SHP77 treated with DMSO at 0.1 percent for 48 hours (cell line): ENCODE results near the gene KRTAP1-3.
"Not testable (repeated sequence)": the region's sequence is repeated elsewhere in the genome, so short reads cannot be mapped to it uniquely, and the experiment has no call there.

Experiments used
- DNase-seq: peaks from one replicate; lab custom pipeline; 2025; lab: John Stamatoyannopoulos, UW

The KRTAP1-3 gene

DNA sequence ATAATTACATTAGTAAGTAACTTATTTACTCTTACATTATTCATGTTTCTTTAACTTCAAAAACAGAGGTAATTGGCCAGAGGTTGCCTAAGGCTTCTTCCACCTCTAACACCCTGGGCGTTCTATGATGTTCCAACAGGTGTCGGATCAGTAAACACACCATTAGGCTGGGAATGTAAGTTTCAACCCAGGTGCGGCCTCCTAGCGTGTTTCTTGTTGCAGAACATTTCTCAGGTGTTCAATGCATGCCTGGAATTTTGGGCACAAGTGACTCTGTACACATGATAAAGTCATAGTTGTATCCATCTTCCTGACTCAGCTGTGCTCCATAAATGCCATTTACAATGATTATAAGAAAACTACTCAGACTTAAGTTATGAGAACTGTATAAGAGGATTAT is 19.4 kb upstream of the KRTAP1-3 start:
- no peak for DNase-seq

GRCh38 chr17:41052566-41052965 is 17.9 kb upstream of the KRTAP1-3 start:
- DNase-seq = no peak

GRCh38 chr17:41049110-41049509 is 14.4 kb upstream of the KRTAP1-3 start:
- DNase-seq = no peak

GRCh38 chr17:41048441-41048840 is 13.8 kb upstream of the KRTAP1-3 start:
- DNase-seq = no peak

DNA sequence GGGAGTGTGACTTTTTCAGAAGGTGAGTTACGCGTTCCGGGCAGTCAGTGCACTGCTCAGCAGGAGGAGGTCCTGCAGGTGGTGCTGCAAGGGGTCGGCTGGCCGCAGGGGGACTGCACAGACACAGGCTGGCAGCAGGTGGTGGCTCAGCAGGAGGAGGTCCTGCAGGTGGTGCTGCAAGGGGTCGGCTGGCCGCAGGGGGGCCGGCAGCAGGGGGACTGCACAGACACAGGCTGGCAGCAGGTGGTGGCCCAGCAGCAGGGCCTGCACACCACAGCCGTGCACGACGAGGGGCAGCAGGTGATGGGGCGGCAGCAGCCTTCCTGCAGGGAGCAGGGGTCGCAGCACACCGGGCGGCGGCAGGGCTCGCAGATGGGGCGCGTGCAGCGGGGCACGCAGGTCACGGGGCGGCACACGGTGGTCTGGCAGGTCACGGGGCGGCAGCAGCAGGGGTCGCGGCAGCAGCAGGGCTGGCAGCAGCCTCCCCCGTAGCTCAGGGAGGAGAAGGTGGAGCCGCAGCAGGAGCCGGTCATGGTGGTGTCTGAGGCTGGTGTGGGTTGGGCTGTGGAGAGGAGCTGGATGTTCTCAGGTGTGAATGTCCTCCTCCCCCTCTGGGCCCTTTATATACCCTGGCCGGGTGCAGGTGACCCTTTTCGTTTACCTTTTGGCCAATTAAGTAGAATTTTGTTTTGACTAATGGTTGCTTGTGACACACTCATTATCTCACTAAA is 12.2 kb upstream of the KRTAP1-3 start, which contains the start of gene KRTAP2-1:
TSS of gene KRTAP2-1 (minus strand) at position 582 of the 731 bp plus-strand sequence. CDS start at position 533, 49 bp downstream.
- DNase-seq = not testable (repeated sequence)

DNA sequence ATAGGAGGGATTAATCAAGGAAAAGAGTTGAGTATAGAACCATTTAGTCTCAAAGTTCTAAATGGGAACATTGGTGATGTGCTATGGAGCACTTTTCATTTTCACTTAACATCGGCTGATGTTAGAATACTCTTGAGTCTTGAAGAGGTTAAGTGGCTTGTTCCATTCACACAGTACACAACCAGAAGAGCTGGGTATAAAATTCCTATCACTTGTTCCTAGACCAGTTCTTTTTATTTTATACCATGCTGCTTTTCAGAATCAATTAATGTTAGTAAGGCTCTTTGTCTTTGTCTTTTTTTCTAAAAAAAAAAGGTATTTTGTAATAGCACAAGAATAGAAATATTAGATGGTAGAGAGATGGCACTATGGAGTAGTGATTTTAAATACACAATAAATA is 8.3 kb upstream of the KRTAP1-3 start:
- no peak for DNase-seq

GRCh38 chr17:41040783-41041571 is 6.3 kb upstream of the KRTAP1-3 start, which contains the start of gene KRTAP1-1:
Gene KRTAP1-1 (minus strand): TSS chr17:41041450. CDS start chr17:41041397, 53 bp downstream.
- not testable (repeated sequence) for DNase-seq

- DNase-seq = no peak
Observed at GRCh38 chr17:41037853-41038350, 3.2 kb upstream of the KRTAP1-3 start.

GRCh38 chr17:41029633-41030245 is 4.9 kb downstream of the KRTAP1-3 start, which contains the start of gene KRTAP1-4:
Gene KRTAP1-4 (minus strand): TSS chr17:41030195. CDS start chr17:41030078, 117 bp downstream.
- no peak for DNase-seq

DNA sequence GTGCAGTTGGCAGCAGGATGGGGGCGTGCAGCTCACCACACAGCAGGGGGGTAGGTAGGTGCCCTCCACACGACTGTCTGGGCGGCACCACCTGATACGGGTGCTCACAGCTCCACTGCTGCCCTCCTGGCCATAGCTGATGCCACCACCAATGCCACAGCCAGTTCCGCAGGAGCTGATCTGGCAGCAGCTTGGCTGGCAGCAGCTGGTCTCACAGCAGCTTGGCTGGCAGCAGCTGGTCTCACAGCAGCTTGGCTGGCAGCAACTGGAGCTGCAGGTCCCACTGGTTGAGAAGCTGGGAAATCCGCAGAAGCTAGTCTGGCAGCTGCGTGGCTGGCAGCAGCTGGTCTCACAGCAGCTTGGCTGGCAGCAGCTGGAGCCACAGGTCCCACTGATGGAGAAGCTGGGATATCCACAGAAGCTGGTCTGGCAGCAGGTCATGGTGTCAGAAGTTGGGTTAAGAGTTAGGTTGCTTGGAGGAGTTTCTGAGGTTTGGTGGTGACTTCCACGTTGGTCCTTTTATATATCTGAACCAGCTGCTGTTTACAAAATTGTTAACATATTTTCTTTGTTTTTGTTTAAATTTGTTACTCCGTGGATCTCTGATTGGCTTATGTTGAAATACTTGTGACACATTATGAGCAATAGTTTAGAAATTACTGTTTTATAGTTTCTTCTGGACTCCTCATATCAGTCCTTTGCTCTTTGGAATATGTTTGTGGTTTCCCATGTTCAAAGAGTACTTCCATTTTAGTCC is 7.8 kb downstream of the KRTAP1-3 start, which contains the start of gene KRTAP1-5:
TSS of gene KRTAP1-5 (minus strand) at position 494 of the 757 bp plus-strand sequence. CDS start at position 441, 53 bp downstream.
- no peak for DNase-seq

GRCh38 chr17:41024697-41025096 is 10.0 kb downstream of the KRTAP1-3 start:
- no peak for DNase-seq

GRCh38 chr17:41020336-41020735 is 14.3 kb downstream of the KRTAP1-3 start:
- DNase-seq = no peak

DNA sequence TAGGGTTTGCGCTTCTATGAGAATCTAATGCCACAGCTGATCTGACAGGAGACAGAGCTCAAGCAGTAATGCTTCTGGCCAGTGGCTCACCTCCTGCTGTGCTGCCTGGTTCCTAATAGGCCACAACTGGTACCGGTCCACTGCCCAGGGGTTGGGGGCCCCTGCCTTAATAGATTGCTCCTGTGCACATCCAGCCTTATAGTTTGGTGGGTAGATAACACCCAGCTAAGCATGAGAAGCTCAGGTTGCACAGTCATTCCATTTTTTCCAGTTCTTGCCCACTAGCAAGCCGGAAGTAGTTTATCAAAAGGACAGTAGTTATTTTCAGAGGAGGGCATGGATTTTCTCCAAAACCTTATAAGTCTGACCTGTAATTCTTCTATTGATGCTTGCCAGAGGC is 15.3 kb downstream of the KRTAP1-3 start:
- DNase-seq = no peak

DNA sequence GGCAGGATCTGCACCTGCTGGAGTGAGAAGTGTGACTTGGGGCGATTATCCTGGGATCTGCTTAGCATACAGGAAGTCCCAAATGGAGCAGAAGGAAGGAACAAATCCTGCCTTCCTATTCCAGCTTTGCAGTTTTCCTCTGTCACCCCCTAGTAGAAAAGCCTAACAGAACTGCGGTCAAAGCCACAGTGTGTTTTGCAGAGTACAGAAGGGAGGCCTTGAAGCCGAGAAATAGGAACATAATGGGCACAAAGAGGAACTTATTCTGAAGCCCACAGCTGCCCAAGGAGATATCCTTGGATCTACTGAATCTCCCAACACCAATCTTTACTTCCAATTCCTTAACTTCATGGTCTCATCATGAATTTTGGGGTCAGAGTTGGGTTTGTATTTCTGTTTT is 16.1 kb downstream of the KRTAP1-3 start:
- DNase-seq = no peak

DNA sequence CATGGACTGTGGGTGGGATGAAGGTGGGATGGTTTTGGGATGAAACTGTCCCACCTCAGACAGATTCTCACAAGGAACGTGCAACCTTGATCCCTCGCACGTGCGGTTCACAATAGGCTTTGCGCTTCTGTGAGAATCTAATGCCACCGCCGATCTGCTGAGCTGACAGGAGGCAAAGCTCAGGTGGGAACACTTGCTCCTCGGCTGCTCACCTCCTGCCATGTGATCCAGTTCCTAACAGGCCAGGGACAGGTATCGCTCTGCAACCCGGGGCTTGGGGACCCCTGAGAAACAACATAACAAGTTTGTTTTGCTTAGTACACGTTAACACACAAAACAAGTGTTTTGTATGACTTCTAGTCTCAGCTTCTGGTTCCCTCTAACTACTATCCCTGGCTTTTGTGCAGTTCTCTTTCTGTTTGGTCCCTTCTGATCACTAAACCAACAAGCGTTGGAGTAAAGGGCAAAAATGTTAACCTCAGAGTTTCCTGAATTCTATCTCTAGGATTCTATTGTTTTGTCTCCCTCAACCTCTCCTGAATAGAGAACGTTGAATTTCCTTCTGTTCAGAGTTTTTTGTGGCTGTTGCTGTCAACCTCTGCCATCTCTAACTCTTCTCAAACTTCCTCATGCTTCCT is 18.0 kb downstream of the KRTAP1-3 start:
- no peak for DNase-seq

DNA sequence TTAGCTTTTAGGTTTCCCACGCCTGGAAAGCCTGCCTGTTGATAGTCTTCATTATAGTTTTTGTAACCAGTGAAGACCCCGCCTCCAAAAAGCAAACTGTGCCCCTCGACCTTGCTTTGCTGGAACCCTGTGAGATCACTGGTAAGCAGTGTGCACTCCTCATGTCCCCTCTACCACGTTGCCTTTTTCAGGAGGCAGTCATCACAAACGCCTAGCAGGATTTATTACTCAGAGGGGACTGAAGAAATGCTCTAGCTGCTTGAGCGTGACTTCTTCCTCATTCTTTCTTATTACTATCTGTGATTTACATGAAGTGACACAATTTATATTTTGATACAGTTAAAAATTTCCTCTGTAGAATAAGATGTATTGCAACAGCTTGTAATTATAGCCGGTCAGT is 19.2 kb downstream of the KRTAP1-3 start:
- no peak for DNase-seq

DNA sequence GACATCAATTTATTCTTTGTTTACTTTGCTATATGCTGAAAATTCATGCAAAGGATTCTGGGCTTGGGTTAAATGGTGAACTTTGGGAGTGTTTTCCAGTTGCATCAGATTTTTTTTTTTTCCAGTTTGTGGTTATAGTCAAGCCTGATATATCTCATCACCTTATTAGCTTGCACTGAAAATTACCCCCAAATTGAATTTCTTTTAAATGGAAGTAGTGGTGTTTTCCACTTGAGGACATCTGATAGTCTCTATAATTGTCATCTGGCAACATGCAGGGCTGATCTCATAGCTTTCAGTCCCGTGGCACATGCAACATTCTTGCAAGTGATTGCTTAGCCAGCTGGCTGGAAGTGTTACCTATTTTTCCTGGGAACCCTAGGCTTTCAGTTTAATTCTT is 21.1 kb downstream of the KRTAP1-3 start:
- DNase-seq = no peak

DNA sequence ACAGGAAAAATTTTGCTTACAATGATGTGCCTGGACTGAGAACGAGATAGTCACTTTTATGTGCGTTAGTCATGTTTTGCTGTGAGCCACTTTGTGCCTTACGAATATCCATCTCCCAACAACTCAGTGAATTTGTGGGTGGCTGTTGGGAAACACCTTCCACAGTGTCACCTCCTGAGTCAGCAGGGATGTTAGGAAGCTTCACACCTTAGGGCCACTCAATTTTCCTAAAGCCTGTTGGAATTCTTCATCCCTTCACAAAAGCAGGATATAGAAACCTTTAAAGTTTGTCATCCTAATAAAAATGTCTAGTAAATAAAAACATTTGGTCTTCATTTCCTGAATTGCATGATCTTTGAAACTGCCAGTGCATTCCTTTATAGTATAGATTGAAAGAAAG is 21.5 kb downstream of the KRTAP1-3 start:
- no peak for DNase-seq

DNA sequence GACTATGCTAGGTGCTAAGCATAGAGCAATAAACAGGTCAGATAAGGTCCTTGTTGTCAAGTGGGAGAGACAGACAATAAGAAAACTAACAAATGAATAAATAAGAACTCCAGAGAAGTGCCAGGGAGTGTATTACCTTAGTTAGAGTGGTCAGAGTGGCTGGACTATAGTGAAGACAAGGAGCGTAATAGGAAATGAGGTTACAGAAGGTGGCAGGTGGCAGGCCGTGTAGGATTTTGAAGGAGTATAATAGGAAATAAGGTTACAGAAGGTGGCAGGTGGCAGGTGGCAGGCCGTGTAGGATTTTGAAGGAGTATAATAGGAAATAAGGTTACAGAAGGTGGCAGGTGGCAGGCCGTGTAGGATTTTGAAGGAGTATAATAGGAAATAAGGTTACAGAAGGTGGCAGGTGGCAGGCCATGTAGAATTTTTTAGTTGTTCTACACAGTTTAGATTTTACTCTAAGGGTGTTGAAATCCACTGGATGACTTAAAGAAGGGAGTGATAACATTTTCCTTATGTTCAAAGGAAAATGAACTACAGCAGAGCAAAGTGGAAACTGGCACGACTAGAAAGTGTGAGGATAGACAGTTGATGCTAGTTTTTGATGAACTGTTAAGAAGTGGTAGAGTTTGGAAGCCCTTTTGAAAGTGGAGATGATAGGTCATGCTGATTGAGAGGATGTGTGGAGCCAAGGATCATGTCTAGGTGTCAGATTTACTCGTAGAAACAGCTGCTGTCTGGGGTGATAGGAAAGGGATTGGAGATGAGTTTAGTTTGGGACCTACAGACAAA is 22.2 kb downstream of the KRTAP1-3 start:
- DNase-seq = no peak

GRCh38 chr17:41010441-41010840 is 24.2 kb downstream of the KRTAP1-3 start:
- no peak for DNase-seq
